NCI-H1048 (cell line): Measurements from ENCODE around the gene WDR53.
"Not testable (repeated sequence)": the region's sequence is repeated elsewhere in the genome, so short reads cannot be mapped to it uniquely, and the experiment has no call there.

Source experiments
- DNase-seq: peaks from one replicate; lab custom pipeline; 2025; lab: John Stamatoyannopoulos, UW

Gene WDR53

GRCh38 chr3:196558476-196558875, 9.9 kb downstream of the WDR53 start:
- DNase-seq: no peak

- no peak for DNase-seq
These were observed 11.1 kb downstream of the WDR53 start for GRCh38 chr3:196557236-196557635.

- no peak for DNase-seq
These were observed 13.1 kb downstream of the WDR53 start for GRCh38 chr3:196555295-196555694.

GRCh38 chr3:196554205-196554604, 14.1 kb downstream of the WDR53 start:
- DNase-seq: no peak

GRCh38 chr3:196553551-196553950, 14.8 kb downstream of the WDR53 start:
- DNase-seq: no peak

DNA sequence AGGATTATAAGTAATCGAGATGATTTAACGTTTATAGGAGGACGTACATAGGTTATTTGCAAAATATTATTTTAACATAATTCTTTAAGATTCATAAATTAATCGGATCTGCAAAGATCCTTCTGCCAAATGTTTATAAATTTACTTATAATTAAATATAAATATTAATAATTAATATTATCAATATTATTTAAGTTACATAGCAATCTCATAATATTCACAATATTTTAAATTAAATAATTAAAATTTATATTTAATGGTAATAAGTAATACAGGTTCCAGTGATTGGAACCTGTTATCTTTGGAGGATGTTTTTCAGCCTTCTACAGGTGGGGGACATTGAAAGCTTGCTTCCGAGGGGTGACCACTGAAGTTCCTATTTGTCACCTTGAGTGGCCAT, 16.1 kb downstream of the WDR53 start:
- DNase-seq: no peak

DNA sequence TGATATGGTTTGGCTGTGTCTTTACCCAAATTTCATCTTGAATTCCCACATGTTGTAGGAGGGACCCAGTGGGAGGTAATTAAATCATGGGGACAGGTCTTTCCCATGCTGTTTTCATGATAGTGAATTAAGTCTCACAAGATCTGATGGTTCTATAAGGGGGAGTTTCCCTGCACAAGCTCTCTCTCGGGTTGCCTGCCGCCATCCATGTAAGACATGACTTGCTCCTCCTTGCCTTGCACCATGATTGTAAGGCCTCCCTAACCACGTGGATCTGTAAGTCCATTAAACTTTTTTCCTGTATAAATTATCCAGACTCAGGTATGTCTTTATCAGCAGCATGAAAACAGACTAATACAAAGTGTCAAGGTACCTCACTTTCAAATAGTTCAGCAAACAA, 18.2 kb downstream of the WDR53 start:
- DNase-seq: not testable (repeated sequence)

- DNase-seq: not testable (repeated sequence)
These were observed 19.0 kb downstream of the WDR53 start for GRCh38 chr3:196549312-196549711.

DNA sequence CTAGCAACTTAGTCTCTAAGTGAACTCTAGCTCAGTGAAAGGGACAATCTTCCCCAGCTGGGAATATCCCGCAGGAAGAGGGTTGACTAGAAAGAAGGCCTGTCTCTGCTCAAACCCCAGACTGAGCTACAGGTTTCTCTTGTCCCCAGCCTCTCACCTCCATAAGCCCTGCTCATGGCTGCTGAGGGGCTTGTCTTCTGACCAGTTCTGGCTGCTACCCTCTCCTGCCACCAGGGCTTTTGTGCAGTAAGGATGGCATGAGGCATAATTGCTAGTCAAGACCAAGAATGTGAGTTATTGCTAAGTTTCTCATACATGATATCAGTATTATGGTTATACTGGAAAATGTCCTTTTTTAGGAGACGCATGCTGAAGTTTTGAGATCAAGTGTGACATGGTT, 21.3 kb downstream of the WDR53 start:
- DNase-seq: no peak

DNA sequence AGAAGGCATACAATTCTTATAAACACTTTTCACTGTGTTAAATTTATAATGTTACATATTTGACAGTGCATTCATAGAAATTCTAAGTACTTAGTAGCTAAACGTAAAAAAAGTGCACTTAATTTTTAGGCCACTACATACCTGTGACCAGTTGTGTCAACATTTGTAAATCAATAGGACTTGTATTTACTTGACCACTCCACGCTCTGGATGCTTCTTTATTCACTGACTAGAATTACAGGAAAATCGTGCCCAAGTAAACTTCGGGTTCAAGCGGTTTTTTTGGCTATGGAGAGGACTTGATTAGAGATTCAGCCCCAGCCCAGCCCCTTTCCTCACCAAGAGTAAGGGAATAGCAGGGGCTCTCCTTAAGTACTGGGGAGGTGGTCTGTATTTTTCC, 21.8 kb downstream of the WDR53 start:
- no peak for DNase-seq

DNA sequence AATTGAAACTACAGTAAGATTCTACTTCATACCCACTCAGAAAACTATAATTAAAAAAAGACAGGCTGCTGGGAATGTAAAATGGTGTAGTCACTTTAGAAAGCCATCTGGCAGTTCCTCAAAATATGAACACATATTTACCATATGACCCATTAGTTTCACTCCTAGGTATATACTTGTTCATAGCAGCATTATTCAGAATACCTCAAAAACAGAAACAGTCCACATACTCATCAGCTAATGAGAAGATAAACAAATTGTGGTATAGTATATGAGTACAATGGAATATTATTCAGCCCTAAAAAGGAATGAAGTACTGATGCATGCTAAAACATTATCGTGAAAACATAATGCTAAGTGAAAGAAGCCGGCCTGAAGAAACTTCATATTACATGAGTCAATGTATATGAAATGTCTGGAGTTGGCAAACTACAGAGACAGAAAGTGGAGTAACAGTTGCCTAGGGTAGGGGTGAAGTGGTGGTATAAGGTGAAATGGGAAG, 23.8 kb downstream of the WDR53 start:
- DNase-seq: no peak

- DNase-seq: no peak
These were observed 26.5 kb downstream of the WDR53 start for GRCh38 chr3:196541684-196542445.

GRCh38 chr3:196537319-196537984, 30.9 kb downstream of the WDR53 start:
- no peak for DNase-seq

GRCh38 chr3:196533260-196533681, 35.1 kb downstream of the WDR53 start:
- no peak for DNase-seq

GRCh38 chr3:196531418-196531817, 36.9 kb downstream of the WDR53 start:
- DNase-seq: no peak

- DNase-seq: no peak
These were observed 39.6 kb downstream of the WDR53 start for GRCh38 chr3:196528639-196529233.

DNA sequence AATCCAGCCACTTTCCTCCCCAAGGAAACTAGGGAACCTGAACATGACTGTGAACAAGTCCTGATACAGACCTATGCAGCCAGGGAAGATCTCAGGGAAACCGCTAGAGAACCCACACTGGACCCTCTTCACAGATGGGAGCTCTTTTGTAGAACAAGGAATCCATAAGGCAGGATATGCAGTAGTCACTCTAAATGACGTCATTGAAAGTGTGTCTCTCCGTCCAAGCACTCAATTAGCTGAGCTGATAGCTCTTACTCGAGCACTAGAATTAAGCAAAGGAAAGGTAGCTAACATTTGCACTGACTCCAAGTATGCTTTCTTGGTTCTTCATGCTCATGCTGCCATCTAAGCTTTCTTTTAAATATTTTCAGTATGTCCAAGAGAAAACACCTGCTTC, 43.2 kb downstream of the WDR53 start:
- DNase-seq: no peak

- no peak for DNase-seq
These were observed 43.8 kb downstream of the WDR53 start for GRCh38 chr3:196524527-196524926.

- DNase-seq: no peak
These were observed 44.5 kb downstream of the WDR53 start for GRCh38 chr3:196523841-196524240.

GRCh38 chr3:196521291-196521690, 47.1 kb downstream of the WDR53 start:
- DNase-seq: not testable (repeated sequence)

DNA sequence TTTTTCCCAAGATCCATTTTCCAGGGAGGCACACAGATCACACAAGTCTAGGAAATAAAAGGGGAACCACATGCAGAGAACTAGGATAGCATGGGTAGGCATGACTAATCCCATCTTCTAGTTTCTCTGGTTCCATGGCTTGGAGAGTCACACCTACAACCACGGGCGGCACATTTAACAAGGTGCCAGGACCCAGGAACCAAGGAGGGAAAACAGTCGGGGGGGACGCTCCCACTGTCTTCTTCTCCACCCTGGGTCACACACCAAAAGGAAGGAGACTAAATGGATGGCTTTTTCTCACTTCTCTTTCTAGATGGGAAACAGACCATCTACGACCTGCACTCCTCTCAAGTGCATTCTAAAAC, 48.7 kb downstream of the WDR53 start:
- DNase-seq: no peak

DNA sequence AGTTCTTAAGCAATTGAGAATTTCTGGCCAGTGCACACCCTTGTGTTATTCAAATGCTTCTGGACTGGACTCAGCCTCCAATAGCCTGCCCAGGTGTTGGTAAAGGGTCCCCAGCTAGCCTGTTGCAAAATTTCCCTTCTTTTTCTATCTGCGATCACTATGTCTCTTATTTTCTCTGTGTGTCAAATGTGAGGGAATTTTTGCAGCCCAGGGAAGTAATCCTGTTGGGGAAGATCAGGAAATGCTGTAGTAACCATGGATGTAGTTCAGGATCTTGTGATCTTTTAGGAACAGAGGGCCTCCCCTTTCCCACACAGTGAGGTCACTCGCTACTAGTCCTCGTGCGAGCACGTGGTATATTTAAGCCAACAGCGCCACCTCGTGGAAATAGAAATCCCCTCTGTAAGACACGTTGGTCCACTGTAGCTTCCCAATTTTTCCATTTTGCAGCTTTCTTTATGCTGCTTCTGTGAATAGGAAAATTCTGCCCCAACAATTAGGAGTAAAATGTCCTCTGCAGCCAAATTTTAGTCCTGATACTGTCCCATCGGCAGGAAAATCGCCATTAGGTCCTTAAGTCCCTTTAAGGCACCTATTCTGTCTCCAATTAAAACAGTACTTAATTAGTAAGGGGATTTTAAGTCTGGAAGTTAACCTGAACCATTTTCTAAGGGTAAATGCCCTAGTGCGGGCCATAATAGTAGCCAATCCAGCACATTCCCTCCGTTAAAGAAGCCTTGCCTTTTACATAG, 49.2 kb downstream of the WDR53 start:
- peak; percentile 75 for DNase-seq
